ENCODE measurements around the gene PDLIM5. TPM values are rescaled to one million over a fixed set of nuclear protein-coding genes. Genes with fewer than 3 reads are reported as not detected.

Gene PDLIM5
- total RNA-seq, 4 donors from 2014 or later: 90.8 to 169 (median 121) TPM

GRCh38 chr4:94484818-94485217 lies 33.1 kb downstream of the PDLIM5 start:
- TF ChIP-seq CTCF (IDR thresholded peaks at IDR 0.05; ENCODE audit: low read depth): no peak

- TF ChIP-seq CTCF (IDR thresholded peaks at IDR 0.05; ENCODE audit: low read depth): no peak
Measured at GRCh38 chr4:94486372-94486801, 34.6 kb downstream of the PDLIM5 start.

GRCh38 chr4:94488670-94489069 lies 36.9 kb downstream of the PDLIM5 start:
- TF ChIP-seq CTCF (IDR thresholded peaks at IDR 0.05; ENCODE audit: low read depth): no peak

DNA sequence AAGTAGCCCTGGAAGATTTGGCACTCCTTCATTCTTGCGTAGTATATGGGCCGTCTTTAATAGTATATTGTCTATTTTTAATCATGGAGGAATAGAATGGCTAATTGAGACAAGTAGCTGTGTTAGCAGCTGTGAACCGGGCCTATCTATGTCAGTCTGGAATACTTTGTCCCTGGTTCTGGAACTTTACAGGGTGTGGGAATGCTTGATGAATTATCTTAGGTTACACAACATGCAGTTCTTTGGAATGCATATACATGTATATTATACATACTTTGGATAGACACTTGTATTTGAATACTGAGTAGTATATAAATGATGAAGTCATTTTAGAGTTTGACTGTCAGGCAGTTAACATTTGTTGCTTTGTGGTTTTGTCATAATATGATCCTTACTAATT lies 37.4 kb downstream of the PDLIM5 start:
- TF ChIP-seq CTCF (IDR thresholded peaks at IDR 0.05; ENCODE audit: low read depth): no peak

DNA sequence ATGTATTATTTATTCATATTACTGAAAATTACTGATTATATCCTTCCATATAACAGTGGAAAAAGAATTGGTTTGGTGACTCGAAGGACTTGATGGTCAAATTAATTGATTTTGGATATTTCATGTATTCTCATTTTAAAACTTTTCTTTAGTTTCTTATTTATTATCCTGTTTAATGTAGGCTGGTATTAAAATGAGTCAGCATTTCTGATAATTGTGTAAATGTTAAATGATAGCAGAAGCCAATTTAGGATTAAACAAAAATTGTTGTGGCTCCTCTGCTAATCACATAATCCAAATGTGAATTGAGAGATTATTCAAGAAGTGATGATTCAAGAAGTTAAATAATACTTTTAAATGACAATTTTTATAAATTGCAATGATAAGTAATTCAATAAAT lies 38.7 kb downstream of the PDLIM5 start:
- no peak for TF ChIP-seq CTCF (IDR thresholded peaks at IDR 0.05; ENCODE audit: low read depth)

DNA sequence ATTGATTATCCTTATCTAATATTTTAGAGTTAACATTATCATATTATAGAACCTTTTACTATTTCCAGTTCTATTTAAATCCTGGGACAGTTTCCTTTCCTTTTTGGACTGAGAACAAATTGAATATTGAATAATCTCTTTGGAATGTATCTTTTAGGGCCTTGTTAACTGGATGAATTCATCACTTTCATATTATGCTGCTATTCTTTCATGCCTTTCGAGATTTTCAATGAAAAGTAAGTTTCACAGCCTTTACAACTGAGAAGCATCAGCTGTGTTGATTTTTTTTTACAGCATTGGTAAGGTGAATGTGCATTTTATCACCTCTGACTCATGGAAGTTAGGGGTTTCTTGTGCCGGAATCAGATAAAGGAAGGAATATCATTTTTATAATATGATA lies 39.6 kb downstream of the PDLIM5 start:
- TF ChIP-seq CTCF (IDR thresholded peaks at IDR 0.05; ENCODE audit: low read depth): no peak

GRCh38 chr4:94495408-94495807 lies 43.7 kb downstream of the PDLIM5 start:
- no peak for TF ChIP-seq CTCF (IDR thresholded peaks at IDR 0.05; ENCODE audit: low read depth)
